KOPT-K1 (cell line): ENCODE measurements around the gene SLC9A3.
"Not testable (repeated sequence)": the region's sequence is repeated elsewhere in the genome, so short reads cannot be mapped to it uniquely, and the experiment has no call there.

Experiments
- H3K27ac ChIP-seq: fragments of 200-600 bp; sonication (generic); 2 replicates; pipeline ENCODE4 v1.5.1; 2016; ENCODE audit warnings: antibody characterized with exemption, mild to moderate bottlenecking, low read depth, low read length; ENCODE audit not compliant: poor library complexity, severe bottlenecking
- H3K36me3 ChIP-seq: fragments of 200-600 bp; sonication (generic); 2 replicates; pipeline ENCODE4 v1.5.1; 2017; ENCODE audit warnings: antibody characterized with exemption, mild to moderate bottlenecking, low read length, moderate library complexity; ENCODE audit not compliant: insufficient read depth
- H3K9me3 ChIP-seq: fragments of 200-600 bp; sonication (generic); 2 replicates; pipeline ENCODE4 v1.5.1; 2017; ENCODE audit warnings: antibody characterized with exemption, low read length, mild to moderate bottlenecking; ENCODE audit not compliant: insufficient read depth, poor library complexity, severe bottlenecking

SLC9A3 gene

DNA sequence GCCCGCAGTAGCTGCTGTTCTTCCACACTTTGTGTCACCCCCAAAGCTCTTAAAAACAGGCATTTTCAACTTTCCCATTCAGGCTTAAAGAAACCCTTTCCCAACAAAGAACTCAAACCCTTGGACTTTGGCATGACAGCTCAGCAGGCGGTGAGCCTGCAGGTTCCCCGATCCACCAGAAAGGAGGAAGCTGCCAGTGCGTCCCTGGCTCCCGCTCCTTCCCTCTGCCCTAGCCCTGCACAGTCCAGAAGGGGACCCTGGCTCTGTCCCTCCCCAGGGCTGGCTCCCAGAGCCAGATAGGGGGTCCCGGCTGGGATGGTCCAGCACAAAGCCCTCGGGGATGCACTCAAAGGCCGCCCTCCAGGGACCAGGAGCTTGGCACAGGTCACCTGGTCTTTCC, 9.6 kb downstream of the SLC9A3 start:
- no peaks in the 10 kb centered on the region for H3K9me3 ChIP-seq
- H3K27ac ChIP-seq, result no peak overlapping the region
- no peaks in the 10 kb centered on the region for H3K36me3 ChIP-seq

DNA sequence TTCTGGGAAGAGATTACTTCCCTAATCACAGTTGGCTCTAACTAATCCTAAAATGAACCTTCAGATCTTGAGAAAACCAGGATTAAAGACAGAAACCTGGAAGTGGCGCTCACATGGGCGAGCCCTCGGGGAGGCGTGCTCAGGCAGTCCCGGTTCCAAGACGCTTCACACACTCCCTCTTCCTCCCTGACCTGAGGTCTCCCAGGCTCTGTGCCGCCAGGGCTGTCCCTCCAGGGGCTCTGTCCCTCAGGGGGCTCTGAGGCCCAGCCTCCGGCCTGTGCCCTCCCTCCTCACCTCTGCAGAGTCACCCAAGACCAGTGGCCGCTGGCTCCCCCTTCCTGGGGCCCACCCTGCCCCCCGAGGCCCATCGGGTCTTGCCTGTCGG, 10.2 kb downstream of the SLC9A3 start:
- Histone ChIP-seq H3K27ac (no peak overlapping the region), H3K9me3 (no peaks in the 10 kb centered on the region)

DNA sequence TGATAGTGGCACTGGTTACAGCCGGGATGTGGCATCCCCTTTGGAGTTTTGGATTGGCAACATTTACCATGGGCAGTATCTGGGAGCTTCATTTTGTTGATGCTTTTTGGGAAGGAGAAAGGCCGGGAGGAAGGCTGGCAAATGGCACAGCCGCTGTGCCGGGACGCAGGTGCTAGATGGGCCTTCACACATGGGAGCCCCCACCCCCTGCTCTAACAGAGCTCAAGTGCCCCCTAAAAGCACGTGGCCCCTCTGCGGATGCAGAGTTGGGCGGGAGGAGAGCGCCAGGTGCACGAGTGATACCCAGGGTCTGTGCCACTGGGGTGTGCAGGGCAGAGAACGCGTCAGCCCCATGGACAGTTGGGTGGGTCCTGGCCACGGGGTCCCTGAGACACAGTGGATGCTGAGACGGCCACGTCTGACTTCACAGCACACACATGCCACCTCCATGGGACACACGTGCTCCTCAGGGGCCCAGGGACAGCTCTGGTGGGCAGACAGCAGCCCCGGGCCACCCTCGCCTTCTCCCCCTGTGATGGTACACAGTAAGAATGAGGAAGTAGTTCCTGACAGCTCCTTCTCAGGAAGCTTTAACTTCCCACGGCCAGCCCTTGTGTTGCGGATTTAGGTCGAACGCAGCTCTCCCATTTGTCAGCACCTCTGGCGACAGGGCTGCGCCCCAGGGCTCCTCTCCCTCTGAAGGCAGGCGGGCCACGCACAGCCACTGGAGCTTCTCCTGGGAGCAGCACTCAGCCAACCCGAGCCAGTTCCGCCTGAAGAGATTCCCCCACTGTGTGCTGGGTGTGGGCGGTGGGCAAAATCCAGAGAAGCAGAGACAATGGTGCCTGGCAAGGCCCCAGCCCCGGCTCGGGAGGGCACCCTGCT, 10.8 kb downstream of the SLC9A3 start:
- Histone ChIP-seq H3K27ac (no peak overlapping the region), H3K36me3 (no peaks in the 10 kb centered on the region), H3K9me3 (no peaks in the 10 kb centered on the region)

More for the DNA sequence above, 10.2 kb downstream of the SLC9A3 start:
- no peaks in the 10 kb centered on the region for H3K36me3 ChIP-seq

DNA sequence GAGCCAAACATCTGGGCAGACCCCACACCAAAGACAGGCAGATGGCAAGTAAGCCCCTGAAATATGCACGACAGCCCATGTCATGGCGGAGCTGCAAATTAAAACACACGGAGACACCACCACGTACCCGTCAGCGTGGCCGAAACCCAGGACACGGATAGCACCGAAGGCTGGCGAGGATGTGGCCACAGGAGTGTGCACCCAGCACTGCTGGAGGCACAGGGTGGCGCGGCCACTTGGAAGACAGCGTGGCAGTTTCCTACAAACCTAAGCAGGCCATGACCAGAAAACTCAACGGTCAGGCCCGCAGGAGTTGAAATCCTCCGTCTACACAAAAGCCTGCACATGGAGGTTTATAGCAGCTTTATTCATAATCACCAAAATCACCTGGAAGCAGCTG, 12.8 kb downstream of the SLC9A3 start:
- Histone ChIP-seq H3K27ac (no peak overlapping the region), H3K9me3 (no peaks in the 10 kb centered on the region), H3K36me3 (no peaks in the 10 kb centered on the region)

DNA sequence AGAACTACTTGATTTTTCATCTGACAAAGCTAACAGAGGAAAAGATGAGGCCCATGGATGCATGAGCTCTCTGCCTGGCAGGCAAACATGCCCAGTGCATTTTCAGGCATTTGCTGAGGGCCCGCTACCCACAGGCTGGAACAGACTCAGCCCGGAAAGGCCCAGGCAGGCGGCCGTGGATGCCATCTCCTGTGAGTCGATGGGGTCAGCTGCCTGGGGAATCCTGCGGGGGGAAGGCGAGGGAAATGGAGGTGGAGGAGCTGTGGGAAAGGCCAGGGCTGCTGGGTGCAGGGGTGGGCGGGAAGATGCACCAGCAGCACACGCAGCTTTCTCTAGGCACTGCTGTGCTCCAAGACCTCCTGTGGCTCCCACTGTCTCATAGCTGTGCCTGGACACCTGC, 13.7 kb downstream of the SLC9A3 start:
- H3K27ac ChIP-seq, result no peak overlapping the region
- H3K9me3 ChIP-seq, result no peaks in the 10 kb centered on the region
- H3K36me3 ChIP-seq, result no peaks in the 10 kb centered on the region

DNA sequence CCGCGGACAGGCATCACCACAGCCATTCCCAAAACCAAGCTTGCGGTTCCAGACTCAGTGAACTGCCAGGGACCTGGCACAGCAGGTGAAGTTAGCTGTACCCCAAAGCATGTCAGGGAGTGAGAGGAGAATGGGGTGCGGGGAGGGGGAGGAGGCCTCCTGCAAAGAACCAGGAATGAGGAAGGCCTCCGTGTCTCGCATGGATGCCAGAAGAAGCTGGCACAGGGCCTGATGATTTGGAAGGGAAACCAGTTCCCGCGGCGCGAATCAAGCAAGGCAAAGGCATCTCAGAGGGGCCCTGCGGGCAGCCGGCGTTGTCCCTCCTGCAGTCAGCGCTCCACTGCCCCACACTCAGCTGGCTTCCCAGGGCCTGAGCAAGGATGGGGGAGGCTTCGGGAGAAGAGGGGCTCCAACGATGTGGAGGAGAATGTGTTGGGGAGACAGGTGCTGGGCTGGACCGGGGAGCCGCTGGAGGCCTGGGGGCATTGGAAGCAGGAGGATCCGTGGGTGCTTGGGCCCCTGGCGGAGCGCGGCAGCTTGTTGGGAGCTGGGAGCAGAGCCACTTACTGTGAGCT, 14.6 kb downstream of the SLC9A3 start:
- no peaks in the 10 kb centered on the region for H3K9me3 ChIP-seq
- no peaks in the 10 kb centered on the region for H3K36me3 ChIP-seq
- H3K27ac ChIP-seq, result no peak overlapping the region

DNA sequence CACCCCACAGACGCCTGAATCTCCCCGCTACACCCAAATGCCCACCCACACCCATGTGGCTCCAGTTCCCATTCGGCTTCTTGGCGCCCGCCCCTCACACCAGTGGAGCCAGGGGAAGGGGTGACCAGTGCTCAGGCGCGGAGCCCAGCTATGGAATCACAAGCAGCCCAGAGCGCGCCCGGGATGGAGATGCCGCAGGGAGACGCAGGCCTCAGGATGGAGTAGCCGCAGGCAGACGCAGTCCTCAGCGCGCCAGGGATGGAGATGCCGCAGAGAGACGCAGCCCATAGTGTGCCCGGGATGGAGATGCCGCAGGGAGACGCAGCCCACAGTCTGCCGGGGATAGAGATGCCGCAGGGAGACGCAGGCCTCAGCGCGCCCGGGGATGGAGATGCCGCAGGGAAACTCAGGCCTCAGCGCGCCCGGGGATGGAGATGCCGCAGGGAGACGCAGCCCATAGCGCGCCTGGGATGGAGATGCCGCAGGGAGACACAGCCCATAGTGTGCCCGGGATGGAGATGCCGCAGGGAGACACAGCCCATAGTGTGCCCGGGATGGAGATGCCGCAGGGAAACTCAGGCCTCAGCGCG, 16.2 kb downstream of the SLC9A3 start:
- H3K9me3 ChIP-seq, H3K36me3 ChIP-seq, H3K27ac ChIP-seq: not testable (repeated sequence)

DNA sequence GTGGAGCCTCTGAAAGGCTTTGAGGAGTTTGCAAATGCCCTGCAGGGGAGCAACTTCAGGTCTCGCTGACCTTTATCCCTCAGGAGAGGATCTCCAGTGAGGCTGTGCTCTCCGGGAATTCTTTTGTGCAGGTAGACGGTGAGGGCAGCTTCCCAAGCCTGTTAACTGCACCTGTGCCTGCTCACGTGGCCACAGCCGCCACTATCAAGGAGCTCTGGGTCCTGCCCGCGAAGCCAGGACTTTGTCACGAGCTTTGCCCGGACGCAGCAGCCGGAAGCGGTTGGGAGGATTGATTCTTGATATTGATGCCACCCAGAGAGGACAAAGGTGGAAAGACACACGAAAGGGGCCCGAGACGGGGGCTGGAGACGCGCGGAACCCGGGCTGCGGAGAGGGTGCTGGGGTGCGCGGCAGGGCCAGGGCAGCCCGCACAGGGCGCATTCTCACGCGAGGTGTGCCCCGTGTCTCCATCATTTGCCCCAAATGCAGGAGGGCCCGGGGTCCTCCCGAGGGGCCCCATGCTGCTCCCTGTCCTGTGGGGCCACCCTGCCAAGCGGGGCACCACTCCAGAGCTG, 18.2 kb downstream of the SLC9A3 start:
- no peak overlapping the region for H3K27ac ChIP-seq
- no peaks in the 10 kb centered on the region for H3K9me3 ChIP-seq
- no peaks in the 10 kb centered on the region for H3K36me3 ChIP-seq

DNA sequence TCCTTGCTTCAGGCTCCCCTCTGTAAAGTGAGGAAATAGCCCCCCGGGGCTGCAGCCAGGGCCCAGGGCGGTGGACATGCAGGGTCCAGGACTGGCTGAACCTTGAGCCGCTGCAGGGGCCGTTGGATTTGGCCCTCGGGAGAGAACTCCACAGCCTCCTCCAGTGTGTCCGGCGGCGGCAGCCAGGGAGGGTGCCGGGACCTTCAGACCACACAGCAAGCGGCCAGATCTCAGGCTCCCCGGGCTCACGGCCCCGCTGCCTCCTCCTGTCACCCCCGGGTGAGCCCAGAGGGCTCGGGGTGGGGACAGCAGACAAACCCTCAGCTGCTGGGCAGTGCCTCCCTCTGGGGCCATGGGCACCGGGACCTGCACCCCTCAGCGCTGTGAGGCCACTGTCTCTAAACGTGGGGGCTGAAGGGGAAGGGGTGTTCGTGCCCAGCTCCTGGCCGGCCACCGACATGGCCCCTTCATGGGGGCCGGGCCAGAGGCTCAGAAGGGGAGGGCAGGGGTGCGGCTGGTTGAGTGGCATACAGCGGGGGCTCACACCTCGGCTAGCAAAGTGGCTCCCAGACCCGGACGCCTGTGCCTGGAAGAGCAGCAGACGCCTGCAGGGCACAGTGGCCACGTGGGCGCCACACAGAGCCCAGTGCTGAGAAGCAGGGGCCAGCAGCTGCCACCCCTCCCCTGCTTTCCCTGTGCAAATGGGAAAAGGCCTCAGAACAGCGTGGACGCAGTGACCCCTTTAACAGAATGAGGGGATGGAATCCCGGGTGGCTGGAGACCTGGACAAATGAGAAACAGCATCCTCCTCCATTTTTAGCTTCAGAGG, 19.7 kb downstream of the SLC9A3 start:
- Histone ChIP-seq H3K9me3 (no peaks in the 10 kb centered on the region), H3K27ac (no peak overlapping the region), H3K36me3 (no peaks in the 10 kb centered on the region)

DNA sequence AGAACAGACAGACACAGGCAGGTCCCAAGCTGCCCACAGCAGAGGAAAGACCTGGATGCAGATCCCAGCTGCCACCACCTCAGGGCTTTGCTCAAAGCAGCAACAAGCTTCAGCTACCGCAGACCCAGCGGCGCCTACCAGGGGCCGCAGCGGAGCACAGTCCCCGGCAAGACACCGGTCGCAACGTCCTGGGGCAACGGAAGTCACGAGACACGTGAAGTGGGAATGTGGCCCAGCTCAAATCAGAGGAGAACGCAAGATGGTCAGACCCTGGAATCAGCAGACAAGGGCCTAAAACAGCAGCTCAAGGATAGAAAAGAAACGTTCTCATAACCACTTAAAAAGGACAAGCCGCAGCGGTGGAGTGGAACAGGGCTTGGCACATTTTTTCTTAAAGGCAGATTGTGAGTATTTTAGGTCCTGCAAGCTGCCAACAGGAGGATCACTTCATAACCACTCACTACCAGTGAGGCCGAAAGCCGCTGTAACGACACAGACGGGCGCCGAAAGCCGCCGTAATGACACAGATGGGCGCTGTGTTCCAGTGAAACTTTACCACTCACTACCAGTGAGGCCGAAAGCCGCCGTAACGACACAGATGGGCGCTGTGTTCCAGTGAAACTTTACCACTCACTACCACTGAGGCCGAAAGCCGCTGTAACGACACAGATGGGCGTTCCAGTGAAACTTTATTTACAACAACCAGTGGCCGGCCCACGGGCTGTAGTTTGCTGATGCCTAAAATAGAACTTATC, 21.7 kb downstream of the SLC9A3 start:
- Histone ChIP-seq H3K9me3 (no peaks in the 10 kb centered on the region), H3K36me3 (no peaks in the 10 kb centered on the region), H3K27ac (no peak overlapping the region)

DNA sequence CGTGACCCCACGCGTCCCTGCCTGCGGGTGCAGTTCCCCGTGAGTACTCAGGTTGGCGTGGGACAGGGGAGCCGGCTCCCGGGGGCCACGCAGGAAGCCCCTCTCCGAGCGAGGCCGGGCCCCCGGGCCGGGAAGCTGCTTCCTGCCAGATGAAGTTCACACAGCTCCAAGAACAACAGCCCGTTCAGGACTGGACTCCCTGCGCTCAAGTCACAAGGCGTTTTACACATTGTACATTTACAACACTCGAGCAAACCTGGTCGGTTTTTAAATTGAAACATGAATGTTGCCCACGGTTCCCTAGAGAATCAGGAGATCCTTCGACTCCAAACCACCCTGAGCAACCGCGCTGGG, 22.4 kb downstream of the SLC9A3 start:
- Histone ChIP-seq H3K36me3 (no peaks in the 10 kb centered on the region), H3K9me3 (no peaks in the 10 kb centered on the region)

DNA sequence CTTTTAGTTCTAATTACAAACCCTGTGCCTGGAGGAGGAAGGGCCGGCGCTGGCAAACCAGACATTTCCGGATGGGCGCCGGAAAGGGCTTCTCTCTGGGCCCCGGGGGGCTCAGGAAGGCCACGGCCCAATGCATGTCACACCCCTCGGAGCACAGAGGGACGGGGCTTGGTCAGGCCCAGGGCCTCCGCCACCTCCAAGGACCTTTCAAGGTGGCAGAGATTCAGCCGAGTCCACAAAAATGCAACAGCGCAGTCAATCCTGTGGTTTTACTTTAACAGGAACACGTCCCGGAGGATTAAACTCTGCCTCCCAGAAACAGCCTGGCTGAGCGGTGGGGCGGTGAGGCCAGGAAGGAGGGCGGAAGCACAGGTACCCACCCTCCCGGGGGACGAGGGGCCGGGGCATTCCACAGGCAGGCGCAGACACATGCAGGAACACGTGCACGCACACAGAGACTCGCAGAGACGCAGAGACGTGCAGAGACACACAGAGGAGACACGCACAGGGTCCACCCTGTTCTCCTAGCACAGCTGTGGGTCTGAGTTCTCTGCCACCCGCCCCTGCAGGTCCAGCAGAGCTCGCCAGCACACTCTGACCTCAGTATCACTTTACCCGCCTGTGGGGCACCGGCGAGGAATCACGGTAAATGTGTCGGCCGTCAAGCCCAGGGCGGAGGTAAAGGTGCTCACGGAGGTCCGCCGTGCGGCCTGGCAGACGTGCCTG, 23.0 kb downstream of the SLC9A3 start:
- Histone ChIP-seq H3K9me3 (no peaks in the 10 kb centered on the region), H3K36me3 (no peaks in the 10 kb centered on the region), H3K27ac (no peak overlapping the region)

More for the DNA sequence above, 22.4 kb downstream of the SLC9A3 start:
- H3K27ac ChIP-seq, result no peak overlapping the region

DNA sequence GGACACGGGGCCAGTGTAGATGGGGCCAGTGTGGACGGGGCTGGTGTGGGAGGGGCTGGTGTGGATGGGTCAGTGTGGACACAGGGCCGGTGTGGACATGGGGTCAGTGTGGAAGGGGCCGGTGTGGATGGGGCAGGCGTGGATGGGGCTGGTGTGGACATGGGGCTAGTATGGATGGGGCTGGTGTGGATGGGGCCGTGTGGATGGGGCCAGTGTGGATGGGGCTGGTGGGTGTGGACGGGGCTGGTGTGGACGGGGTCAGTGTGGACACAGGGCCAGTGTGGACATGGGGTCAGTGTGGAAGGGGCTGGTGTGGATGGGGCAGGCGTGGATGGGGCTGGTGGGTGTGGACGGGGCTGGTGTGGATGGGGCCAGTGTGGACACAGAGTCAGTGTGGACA, 23.8 kb downstream of the SLC9A3 start:
- Histone ChIP-seq H3K9me3 (no peaks in the 10 kb centered on the region), H3K36me3 (no peaks in the 10 kb centered on the region), H3K27ac (no peak overlapping the region)
